KBM-7 (cell line): ENCODE results near the gene SPINK5.

Source experiments
- DNase-seq: peaks from one replicate; pipeline ENCODE4 v3.0.0-alpha.2; 2015
- in situ Hi-C: fragments of 300-500 bp; cut with MboI; formaldehyde crosslinking; loops from 2 replicates; pipeline ENCODE4 v1.14.3; 2020; ENCODE audit warnings: low sequenced_read_pairs, low pct_unique_long_range_greater_than_20kb, mixed read lengths

SPINK5 gene

DNA sequence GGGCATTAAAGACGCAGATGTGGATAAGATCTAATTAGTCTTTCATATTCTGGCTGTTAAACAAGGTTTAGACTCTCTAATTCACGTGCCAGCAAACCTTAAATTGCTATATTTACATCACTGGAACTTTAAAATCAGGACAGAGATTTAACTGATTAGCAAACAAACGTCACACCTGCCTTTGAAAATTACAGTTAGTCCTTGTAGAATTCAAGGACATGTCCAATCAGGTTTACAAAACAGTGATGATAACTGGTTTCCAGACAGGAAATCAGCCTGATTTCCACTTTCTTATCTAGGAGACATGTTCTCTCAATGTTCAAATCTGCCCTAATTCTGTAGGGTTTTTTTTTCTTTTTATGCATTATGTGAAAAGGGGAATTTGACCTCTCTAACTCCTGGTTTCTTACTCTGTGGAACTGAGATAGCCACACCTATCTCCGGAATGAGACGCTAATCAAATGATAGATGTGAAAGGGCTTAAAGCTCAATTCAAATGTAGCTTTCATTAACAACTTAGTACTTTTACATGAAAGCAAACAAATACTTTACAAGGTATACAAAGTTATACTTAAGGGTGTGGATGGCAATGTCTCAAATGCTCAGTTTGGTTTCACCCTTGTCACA is 26.5 kb downstream of the SPINK5 start:
- no peak for DNase-seq
- in situ Hi-C loops: no loop called here

DNA sequence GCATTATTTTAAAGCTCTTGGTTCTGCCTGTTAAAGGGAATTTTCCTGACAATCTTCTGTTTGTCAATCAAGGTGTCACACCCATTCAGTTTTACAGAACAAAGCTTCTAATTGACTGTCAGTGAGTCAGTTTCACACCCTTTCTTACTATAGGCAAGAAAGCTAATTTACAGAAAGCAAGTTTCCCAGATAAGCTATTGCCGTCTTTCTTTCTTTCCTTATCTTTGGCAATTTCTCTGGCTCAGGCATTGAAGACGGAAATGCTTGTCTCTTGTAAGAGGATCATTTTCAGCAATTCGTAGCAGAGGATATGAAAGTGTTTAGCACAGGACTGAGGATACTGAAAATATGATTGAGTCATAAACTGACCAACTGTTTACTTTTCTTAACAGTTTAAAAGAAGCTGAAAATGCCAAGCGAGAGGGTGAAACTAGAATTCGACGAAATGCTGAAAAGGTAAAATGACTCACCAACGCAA is 27.0 kb downstream of the SPINK5 start:
- in situ Hi-C loops: no loop called here

DNA sequence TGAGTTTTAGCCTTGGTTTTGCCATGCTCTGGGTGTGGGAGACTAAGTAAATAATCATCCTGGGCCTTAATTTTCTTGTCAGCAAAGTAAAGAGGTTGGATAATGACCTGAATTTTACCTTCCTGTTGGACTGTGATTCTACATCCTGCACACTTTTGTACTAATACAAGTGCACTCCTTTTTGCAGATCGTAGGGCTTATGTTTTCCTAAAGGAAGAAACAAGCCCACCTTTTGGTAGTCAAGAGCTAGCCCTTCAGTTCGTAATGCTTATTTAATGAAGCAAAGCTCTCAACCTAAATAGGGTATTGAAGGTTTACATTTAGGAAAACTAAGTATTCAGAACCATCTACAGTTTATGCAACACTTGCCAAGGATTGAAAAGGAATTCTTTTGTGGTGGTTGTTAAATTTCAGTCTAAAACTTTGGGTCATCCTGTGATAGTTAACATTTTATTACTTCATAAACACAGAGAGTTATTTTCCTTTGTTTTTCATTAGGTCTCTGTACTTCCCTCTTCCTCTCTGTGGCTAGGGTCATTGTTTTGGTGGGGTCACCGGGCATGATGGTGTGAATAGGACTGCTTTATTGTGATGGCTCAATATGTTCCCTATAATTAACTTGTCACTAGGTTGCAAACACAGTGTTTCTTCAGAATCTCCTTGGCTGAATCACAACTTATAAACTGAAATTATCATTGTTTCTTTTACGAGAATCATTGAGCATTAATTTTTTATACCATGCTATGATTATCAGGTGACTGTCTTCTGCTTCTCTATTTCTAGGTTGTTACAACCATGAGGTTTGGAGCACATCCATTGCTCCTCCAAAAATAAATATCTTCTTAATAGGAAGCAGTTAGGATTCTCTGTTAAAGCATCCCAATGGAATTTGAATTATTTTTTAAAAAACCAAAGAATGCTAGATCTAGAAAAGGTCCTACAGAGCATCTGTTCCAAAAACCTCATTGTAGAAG is 28.5 kb downstream of the SPINK5 start:
- no peak for DNase-seq

More for the DNA sequence above, 27.0 kb downstream of the SPINK5 start:
- DNase-seq: no peak

DNA sequence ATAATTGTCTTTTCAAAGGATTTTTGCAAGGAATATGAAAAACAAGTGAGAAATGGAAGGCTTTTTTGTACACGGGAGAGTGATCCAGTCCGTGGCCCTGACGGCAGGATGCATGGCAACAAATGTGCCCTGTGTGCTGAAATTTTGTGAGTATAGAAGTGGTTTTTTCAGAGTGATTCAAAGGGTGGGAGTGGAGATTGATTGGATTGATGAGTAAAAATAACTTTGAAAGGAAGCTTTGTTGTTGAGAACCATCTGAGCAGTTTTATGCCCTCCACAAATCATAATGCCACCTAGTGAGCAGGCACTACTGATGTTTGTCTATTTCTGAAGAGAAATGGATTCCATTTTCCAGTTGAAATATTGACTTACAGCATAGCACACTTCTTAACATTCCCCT is 30.6 kb downstream of the SPINK5 start:
- in situ Hi-C loops: no loop called here
- no peak for DNase-seq

More for the DNA sequence above, 28.5 kb downstream of the SPINK5 start:
- in situ Hi-C loops: no loop called here

- DNase-seq: no peak
- in situ Hi-C loops: no loop called here
Measured at GRCh38 chr5:148104226-148104625, 40.4 kb downstream of the SPINK5 start.

DNA sequence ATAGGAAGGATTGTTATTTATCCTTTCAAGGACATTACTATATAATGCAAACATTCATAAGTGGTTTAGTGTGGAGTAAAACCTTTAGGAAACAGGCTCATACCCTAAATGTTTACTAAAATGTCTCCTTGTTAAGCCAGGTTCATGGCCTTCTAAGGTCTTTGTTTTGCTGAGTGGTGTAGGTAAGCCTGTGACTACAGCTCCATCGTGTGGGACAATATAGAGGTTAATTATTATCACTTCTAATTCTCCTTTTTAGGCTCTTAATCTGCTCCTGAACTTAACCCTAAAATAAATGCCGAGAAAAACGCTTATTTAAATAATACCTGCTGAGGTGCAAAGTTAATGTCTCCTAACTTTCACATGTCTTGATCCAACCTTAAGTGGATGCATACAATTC is 43.8 kb downstream of the SPINK5 start:
- DNase-seq: no peak
- in situ Hi-C loops: no loop called here

GRCh38 chr5:148113243-148113642 is 49.5 kb downstream of the SPINK5 start:
- DNase-seq: no peak
- in situ Hi-C loops: no loop called here

- DNase-seq: no peak
- in situ Hi-C loops: no loop called here
Measured at GRCh38 chr5:148120317-148120716, 56.5 kb downstream of the SPINK5 start.

DNA sequence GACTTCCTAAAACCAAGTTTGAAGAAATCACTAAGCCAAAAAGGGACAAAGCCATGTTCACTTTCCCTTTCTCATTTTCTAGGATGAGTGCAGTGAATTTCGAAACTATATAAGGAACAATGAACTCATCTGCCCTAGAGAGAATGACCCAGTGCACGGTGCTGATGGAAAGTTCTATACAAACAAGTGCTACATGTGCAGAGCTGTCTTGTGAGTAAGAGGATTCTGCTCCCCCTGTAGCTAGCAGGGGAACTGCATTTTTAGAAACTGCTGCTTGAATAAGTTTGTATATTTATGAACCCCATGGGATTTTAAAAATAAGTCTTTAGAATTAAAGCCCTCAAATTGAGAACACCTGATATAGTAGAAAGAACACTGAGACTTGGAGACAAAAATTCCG is 61.9 kb downstream of the SPINK5 start:
- DNase-seq: no peak
- in situ Hi-C loops: no loop called here

DNA sequence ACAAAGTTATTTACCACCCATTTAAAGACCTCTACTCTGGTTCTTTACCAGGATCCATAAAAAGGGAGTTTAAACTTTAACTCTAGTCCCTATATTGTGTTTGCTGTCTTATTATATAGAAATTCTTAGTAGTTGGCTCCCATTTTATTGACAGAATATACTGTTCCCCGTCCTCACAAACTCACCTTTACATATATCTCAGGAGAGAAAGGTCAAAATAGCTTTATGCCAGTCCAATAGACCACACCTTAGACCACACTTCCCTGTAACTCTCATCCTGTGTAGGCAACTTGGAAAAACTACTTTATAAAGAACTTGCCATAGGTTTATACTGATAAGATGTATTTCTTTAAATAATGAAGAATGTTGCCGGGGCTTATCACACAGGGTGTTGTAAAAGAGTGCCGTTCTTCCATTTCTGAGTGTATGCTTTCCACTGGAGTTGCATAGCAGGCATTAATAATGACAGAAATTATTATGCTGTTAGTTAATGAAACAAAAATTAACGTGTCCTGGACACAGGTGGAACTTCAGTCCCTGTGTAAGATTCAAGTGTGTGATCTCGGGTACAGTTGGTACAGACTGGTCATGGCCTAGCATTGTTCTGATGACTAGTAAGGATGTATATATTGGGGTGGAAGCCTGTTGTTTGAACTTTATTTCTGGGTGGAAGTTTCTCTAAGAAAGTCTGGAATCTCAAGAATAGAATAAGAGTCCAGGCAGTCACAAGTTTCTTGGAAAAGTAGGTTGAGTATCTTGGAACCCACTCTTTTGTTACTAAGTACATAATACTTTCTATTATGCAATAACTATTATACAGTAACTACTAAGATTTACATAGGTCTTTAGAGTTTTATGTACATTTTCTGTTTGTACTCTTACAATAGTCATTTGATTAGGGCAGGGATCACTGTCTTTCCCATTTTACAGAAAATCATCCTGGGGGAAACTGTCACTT is 71.6 kb downstream of the SPINK5 start:
- in situ Hi-C loops: no loop called here
- DNase-seq: no peak

DNA sequence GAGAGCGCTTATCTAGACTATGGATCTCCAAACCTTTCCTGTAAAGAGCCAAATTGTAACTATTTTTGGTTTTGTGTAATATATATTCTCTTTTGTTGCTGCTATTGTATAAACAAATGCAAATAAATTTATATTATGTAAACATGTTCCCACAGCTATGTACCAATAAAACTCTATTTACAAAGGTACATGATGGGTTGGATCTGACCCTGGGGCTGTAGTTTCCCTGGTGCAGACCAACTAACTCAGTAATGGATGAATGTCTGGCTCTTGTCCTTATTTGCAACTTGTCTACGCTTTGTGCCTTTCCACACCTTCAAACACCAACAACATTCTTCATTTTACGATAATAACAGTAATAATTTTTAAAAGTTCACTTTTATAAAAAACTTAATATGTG is 77.1 kb downstream of the SPINK5 start:
- no peak for DNase-seq
- in situ Hi-C loops: no loop called here

DNA sequence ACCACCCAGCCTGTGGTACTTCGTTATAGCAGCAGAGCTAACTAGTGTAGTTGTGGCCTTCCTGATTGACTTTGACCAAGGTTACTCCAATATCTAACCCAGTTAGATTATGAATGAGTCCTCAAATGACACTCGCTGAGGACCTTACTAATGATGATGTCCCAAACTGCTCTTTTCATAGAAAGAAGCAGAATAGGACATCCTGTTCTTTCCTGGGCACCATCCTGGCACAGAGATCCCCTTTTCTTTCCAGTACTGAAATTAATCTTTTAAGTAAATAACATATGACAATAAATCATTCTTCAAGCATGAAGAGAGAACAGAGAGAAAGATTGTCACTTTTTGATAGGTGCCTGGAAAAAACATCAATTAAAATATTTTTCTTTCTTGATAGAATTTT is 77.9 kb downstream of the SPINK5 start:
- no peak for DNase-seq
- in situ Hi-C loops: no loop called here

GRCh38 chr5:148145916-148146315 is 82.1 kb downstream of the SPINK5 start:
- no peak for DNase-seq
- in situ Hi-C loops: no loop called here

DNA sequence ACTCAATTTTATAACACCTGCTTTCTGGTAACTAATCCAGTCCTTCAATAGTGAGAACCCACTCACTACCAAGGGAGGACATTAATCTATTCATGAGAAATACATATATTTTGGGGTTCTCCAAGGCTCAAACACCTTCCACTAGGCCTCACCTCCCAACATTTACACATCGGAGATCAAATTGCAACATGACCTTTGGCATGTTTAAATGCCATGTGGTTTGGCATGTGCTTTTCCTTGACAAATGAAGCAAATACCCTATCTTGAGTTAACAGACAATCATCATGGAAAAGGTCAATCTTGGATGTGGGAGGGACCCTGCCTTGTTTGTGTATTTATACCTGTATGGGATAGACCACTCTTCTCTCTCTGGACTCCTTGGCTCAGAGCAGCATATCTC is 82.7 kb downstream of the SPINK5 start:
- in situ Hi-C loops: no loop called here
- no peak for DNase-seq

DNA sequence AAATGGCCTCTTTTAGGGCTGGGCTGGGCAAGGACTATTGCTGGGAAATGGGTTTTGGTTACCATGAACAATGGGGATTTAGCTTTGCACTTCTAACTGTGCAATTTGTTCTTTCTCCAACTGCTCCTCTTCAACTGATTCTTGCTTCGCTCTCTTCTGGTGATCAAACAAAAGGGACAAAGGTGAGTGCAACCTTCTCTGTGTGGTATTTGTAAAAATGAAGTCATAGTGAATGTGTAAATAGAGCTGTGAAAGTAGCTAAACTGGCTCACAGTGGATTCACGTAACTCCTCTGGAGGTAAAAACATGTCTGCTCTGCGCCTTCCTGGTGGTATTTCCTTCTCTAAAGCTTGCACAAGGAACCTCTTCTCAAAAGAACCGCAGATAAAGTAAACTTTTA is 83.6 kb downstream of the SPINK5 start:
- in situ Hi-C loops: no loop called here
- no peak for DNase-seq

- in situ Hi-C loops: no loop called here
- no peak for DNase-seq
Measured at GRCh38 chr5:148151872-148152271, 88.1 kb downstream of the SPINK5 start.

GRCh38 chr5:148152781-148153180 is 89.0 kb downstream of the SPINK5 start:
- no peak for DNase-seq
- in situ Hi-C loops: no loop called here

GRCh38 chr5:148156609-148157008 is 92.8 kb downstream of the SPINK5 start:
- in situ Hi-C loops: no loop called here
- no peak for DNase-seq

DNA sequence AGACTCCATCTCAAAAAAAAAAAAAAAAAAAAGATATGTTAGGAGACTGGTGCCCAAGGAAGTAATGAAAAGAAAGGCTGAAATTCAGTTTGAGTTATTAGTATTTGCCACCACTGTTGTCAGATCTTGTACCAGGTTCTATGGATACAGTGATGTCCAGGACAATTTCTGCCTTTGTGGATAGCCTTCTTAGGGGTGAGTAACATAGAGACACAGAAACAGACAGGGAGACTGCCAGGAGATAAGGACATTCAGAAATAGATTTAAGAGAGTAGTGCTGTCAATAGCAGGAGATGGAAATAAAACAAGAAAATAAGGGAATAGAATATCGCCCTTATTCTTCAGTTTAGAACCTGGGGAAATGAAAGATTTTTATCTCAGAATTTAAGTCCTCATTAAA is 98.3 kb downstream of the SPINK5 start:
- in situ Hi-C loops: no loop called here
- no peak for DNase-seq
